Nucleus accumbens (tissue), 56 donors: Measurements from ENCODE around the gene MYORG.
"Not testable (repeated sequence)": the region's sequence is repeated elsewhere in the genome, so short reads cannot be mapped to it uniquely, and the experiment has no call there.

Experiments
- DNase-seq, 56 donors: peaks; one replicate each; lab custom pipeline; 2025; lab: John Stamatoyannopoulos, UW

MYORG gene

GRCh38 chr9:34370970-34371880, 5.5 kb downstream of the MYORG start:
- DNase-seq, result no peak

- no peak for DNase-seq
Observed at GRCh38 chr9:34370335-34370969, 6.2 kb downstream of the MYORG start.

- DNase-seq, result no peak
Observed at GRCh38 chr9:34369636-34370035, 7.1 kb downstream of the MYORG start.

- not testable (repeated sequence) for DNase-seq
Observed at GRCh38 chr9:34368796-34369195, 7.9 kb downstream of the MYORG start.

GRCh38 chr9:34367751-34368410, 8.8 kb downstream of the MYORG start:
- DNase-seq, result not testable (repeated sequence)

GRCh38 chr9:34366365-34366764, 10.3 kb downstream of the MYORG start:
- no peak for DNase-seq

GRCh38 chr9:34365282-34365681, 11.4 kb downstream of the MYORG start:
- no peak for DNase-seq

- no peak for DNase-seq
Observed at GRCh38 chr9:34363619-34364351, 12.9 kb downstream of the MYORG start.

- DNase-seq, result no peak
Observed at GRCh38 chr9:34362614-34363214, 14.0 kb downstream of the MYORG start.

- DNase-seq, result not testable (repeated sequence)
Observed at GRCh38 chr9:34352957-34353356, 23.7 kb downstream of the MYORG start.

GRCh38 chr9:34352122-34352652, 24.5 kb downstream of the MYORG start:
- DNase-seq, result not testable (repeated sequence)

- no peak for DNase-seq
Observed at GRCh38 chr9:34349324-34349723, 27.4 kb downstream of the MYORG start.

- DNase-seq, result no peak
Observed at GRCh38 chr9:34347800-34348158, 28.9 kb downstream of the MYORG start.

GRCh38 chr9:34346873-34347799, 29.6 kb downstream of the MYORG start:
- peak in 2 of 56 donors; percentile 14 to 17 for DNase-seq

GRCh38 chr9:34343605-34344004, 33.1 kb downstream of the MYORG start:
- no peak for DNase-seq

- DNase-seq, result peak in 48 of 56 donors; percentile 17 to 90 (median 51)
Observed at GRCh38 chr9:34343090-34343489, 33.6 kb downstream of the MYORG start.

GRCh38 chr9:34341659-34342295, 34.9 kb downstream of the MYORG start:
- DNase-seq, result no peak

- peak in 39 of 56 donors; percentile 17 to 77 (median 43) for DNase-seq
Observed at GRCh38 chr9:34338665-34339385, 37.9 kb downstream of the MYORG start.
